Adrenal gland (tissue), 5 donors: ENCODE data around the gene FOXP2.

Experiments
- POLR2A ChIP-seq, 2 donors: fragments of 450-650 bp; IDR thresholded peaks; one replicate each; pipeline ENCODE4 v1.6.1; 2017; ENCODE audit warnings: antibody characterized with exemption in 2 of 2, mild to moderate bottlenecking in 2 of 2, moderate library complexity in 1 of 2
- TF ChIP-seq, protein P1 (sequence below), 6 experiments: fragments of 450-650 bp in 4 of 6; fragments of 200-600 bp in 2 of 6; sonication (generic) in 1 of 6; IDR thresholded peaks; 1 replicate in 5 of 6; 2 replicates in 1 of 6; pipeline versions ENCODE4 v1.5.1 to v1.8.0; 2016 to 2021; ENCODE audit warnings: antibody characterized with exemption in 6 of 6, mild to moderate bottlenecking in 2 of 6, moderate library complexity in 1 of 6
- donor health status: DM: no; HTN: no; CAD: no.

DNA sequence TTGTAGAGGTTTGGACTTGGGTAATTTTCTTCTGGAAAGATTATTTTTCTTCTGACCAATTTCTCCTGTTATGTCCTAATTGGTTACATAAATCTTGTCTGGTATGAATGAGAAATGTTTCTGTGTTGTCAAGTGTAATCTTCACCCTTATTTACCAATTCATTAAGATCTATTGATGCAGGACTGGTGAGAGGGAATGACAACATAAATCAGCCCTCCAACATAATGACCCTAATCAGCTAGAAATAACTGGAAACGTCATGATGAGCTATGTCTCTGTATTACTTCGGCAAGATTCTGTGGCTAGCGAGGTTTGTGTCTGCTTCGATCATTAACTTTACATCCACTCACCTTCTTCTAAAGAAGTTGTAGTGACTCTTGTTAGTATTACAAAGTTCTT is 3.5 kb downstream of the FOXP2 start:
- TF ChIP-seq, protein P1, sequence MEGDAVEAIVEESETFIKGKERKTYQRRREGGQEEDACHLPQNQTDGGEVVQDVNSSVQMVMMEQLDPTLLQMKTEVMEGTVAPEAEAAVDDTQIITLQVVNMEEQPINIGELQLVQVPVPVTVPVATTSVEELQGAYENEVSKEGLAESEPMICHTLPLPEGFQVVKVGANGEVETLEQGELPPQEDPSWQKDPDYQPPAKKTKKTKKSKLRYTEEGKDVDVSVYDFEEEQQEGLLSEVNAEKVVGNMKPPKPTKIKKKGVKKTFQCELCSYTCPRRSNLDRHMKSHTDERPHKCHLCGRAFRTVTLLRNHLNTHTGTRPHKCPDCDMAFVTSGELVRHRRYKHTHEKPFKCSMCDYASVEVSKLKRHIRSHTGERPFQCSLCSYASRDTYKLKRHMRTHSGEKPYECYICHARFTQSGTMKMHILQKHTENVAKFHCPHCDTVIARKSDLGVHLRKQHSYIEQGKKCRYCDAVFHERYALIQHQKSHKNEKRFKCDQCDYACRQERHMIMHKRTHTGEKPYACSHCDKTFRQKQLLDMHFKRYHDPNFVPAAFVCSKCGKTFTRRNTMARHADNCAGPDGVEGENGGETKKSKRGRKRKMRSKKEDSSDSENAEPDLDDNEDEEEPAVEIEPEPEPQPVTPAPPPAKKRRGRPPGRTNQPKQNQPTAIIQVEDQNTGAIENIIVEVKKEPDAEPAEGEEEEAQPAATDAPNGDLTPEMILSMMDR (IDR thresholded peaks at IDR 0.05) = no peak
- no peak for TF ChIP-seq POLR2A (IDR thresholded peaks at IDR 0.05)
